GM19099 (cell line): Measurements from ENCODE around the gene GTPBP1.

Experiments
- POLR2A ChIP-seq: IDR thresholded peaks from 3 replicates; pipeline ENCODE4 v1.6.1; 2011; ENCODE audit warnings: low read depth; ENCODE audit not compliant: insufficient read length; ENCODE audit errors: extremely low read depth

GTPBP1 gene

DNA sequence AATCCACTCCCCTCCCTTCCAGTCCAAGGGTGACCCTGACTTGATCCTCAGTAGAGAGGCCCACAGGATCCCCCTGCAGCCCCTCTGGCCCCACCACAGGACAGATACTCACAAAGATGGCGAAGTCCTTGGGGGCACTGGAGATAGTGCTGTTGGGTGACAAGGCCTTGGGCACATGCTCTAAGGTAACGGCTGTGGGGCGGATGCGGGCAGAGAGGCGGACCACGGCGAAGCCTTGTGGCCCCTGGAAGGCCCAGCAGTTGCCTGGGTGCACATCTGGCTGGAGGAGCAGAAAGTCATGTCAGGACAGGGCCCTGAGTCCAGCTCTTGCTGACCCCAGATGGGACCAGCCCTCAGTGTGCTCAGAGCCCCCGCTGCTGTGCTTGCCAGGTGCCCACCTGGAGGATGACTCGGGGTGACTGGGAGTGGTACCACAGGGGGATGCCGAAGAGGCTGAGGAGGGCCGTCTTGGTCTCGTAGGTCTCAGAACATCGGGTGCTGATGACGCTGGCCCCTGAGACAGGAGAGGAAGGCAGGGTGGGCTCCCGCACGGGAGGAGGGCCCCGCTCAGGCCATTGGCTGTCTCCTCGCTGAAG lies 32.8 kb downstream of the GTPBP1 start:
- TF ChIP-seq POLR2A: no peak

DNA sequence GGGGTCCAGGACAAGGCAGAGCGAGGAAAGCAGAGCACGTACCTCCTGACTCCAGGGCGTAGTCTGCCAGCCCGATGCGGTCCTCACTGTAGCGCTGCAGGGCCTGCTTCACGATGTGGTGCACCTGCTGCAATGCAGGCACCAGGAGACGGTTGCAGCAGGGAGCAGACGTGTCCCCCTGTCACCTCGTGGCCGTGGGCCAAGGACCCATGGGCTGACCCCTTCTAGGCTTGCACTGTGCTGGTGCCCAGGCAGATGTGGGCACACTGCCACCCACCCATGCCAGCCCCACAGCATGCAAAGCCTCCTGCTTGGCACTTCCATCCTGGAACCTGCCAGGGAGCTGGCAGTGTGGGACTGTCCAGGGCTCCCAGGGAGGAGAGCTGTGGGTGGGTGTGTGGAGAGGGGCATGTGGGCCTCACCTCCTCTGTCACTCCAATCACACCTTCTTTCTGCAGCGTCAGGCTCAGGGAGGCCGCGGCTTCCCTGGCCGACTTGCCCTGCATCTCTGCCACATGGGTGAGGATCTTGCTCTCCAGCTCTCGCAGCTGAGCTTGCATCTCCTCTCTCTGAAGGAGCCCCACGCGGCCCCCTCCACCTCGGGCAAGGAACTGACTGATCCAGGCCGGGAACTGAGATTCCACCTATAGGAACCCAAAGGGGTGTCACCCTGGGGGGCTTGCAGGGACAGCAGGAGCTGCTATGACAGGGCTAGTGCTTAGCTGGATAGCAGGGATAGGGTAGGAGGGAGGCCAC lies 33.7 kb downstream of the GTPBP1 start:
- TF ChIP-seq POLR2A: no peak

DNA sequence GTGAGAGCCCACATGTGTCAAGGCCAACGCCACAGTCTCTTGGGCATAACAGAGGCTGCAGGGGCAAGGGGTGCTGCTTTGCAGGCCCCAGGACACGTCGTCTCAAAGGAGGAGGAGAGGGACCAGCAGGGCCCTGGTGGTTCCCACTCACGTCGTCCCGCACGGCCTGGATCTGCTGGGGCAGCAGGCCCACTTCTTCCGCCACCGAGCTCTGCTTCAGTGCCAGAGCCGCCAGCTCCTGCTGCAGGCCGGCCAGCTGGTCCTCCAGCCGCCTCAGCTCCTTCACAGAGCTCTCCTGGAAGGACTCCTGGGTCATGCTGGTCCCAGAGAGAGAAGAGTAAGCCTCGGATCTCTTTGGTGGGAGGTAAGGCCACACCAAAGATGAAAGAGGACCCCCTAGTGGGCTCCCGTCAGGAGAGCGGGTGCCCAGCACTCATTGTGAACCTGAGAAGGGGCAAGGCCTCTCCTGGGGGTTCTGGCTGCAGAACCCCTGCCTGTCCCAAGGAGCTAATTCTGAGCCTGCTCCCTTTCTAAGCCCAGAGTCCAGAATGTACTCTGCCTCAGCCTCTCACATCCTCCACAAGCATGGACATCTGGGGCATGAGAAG lies 34.5 kb downstream of the GTPBP1 start:
- TF ChIP-seq POLR2A: no peak

DNA sequence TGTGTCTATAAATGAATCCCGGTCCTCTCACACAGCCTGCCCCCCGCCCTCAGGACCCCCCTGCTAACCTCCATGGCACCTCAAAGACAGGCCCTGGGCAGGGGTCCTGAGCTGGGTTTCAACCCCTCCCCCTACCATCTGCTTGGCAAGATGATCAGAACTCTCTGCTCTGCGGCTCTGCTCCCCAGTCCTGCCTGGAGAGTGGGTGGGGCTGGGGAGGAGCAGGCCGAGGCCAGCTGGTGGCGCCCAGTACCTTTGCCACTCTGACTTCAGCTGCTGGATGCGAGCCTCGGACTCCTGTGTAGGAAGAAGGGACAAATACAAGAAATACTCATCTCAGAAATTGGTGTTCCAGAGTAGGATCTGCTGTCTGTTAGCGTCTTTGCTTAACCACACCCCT lies 35.0 kb downstream of the GTPBP1 start:
- TF ChIP-seq POLR2A: no peak

DNA sequence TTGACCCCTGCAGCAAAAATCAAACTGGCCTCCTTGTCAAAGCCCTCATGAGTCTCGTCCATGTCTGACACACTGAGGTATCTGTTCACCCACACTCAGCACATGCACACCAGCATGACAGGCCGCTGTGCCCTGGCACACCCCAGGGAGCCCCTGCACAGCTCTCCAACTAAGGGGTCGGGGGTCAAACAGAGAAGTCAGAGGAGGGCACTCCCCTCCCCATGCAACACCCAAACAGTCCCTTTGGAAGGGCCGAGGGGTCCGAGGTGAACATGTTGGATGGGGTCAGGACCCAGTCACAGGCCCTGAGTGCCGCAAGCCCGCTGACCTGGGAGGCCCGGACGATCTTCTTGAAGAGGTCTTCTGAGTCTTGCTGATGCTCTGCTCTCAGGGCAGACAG lies 35.4 kb downstream of the GTPBP1 start:
- TF ChIP-seq POLR2A: no peak

DNA sequence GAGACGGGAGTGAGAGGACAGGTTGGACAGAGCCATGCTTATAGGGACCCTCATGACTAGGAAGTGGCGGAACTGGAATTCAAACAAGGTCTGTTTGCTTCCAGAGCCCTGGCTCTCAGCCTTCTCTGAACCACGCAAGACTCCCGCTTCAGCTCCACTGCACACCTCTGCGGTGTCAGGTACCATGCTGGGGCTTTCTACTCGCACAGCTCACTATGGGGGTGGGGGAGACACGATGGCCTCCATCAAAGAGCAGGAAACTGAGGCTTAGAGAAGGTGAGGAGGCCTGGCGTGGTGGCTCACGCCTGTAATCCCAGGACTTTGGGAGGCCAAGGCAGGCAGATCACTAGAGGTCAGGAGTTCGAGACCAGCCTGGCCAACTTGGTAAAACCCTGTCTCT lies 35.8 kb downstream of the GTPBP1 start:
- no peak for TF ChIP-seq POLR2A

DNA sequence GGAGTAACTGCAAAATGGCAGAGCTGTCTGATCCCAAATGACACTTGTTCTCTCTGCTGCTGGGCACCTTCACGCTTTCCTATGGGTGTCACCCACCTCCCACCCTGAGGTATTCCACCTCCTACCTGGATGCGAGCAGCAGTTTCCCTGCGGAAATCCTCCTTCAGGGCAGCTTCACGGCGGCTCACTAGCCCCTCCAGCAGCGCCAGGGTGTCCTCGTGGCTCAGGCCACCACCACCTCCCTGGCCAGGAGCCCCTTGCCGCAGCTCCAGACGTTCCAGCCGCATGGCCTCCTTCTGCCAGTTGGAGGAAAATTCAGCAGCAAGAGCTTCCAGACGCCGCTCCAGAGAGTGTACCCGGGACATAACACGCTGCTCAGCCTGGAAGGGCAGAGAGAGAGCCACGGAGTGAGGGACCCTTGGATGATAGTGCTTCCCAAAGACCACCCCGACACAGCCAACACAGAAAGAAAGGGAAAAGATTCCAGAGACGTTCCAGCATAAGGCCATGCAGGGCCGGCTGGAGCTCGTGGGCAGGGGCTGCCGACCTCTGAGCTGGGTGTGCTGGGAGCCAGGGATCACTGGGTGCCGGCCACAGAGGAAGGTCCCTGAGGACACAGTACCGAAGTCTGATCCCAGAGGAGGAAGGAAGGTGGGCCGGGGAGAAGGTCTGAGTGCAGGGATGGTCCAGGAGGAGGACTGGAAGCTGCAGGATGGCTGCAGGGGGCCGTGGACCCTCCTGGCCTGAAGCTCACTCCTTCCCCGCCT lies 36.6 kb downstream of the GTPBP1 start:
- peak; percentile 19 for TF ChIP-seq POLR2A

DNA sequence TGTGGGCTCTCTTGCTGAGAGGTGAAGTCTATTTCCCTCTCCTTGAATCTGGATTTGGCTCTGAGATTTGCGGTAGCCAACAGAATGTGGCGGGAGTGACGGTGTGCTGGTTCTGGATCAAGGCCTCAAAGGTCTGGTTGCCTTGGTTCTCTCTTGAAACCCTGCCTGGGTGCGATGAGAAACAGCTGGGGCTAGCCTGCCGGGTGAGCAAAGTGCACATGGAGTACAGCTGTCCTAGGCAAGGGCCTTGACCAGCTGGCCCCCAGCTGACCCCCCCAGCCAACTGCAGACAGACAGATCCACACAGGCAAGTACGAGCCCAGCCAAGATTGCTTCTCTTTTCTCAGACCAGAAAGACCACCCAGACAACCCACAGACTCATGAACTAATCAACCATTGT lies 39.2 kb downstream of the GTPBP1 start:
- TF ChIP-seq POLR2A: no peak

DNA sequence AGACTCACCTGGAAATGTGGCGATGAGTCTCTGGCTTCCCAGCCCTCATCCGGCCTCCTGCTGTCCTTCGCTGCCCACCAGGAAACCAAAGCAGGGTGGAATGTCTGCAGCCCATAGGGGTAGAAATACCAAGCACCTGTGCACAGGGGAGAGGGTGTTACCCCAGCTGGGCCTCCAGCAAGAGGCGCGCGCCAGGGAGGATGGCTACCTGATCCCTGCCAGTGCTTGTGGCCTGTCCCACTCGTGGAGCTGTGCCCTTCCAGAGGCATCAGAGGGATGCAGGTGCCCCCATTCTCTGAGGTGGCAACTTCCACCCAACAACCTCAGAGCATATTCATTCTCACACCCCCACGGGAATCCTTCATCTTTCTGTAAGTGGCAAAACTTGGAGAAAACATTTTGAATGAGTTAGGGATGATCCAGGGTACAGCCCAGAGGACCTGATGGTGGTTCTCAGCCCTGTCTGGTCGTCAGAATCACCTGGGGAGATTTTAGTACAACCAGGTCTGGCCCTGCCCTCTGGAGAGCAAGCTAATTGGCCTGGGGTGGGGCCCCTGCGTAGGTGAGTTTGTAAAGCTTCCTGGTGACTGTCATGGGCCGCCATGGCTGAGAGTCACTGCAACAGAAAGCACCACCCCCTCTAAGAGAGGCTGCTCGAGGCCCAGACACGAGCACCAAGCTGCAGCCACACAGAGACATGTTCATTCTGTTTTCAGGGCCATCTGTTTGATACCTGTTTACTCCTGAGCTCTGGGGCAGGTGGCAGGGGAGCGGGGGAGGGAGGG lies 40.1 kb downstream of the GTPBP1 start:
- TF ChIP-seq POLR2A: no peak

DNA sequence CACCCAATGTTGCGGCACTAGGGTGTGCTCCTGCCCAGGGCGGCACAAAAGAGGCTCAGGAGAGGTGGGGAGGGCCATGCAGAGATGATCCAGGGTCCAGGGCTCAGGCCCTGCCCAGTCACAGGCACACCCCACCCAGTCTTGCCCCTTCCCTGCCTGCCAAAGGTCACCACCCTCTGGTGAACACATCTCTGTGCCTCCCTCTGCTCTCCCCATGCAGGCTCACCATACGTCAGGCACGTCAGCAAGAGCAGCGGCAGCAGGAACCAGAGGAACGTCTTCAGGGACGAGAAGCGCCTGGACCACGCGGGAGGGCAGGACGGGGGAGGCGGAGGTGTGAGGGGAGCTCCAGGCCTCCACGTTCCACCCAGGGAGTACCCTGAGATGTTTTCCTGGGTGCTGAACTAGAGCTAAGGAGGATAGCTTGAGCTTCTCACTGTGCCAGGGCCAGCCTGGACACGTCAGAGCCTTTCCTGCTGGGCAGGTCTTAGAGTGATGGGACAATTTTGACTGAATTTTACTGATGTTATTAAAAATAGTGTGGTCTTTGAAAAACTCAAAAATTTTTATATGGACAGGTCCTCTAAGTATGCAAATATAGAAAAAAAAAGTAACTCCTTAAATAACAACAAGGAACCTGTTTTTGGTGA lies 42.9 kb downstream of the GTPBP1 start:
- TF ChIP-seq POLR2A: no peak

DNA sequence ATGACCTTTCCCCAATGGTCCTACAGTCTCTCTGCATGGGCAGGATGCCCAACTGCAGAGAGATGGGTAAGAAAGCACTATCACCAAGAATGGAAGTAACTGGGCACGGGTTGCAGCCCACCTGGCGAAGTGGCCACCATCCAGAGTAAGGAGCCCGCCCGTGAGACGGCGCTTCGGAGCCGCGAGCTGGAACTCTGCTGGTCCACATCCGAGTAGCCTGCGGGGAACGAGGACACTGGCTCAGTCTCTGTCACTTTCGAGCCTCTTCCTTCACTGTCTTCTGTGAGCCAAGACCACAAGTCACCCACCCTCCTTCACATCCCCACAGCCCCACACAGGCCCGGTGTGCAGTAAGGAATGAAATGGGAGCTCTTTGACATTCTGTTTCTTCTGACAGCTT lies 44.4 kb downstream of the GTPBP1 start:
- no peak for TF ChIP-seq POLR2A

DNA sequence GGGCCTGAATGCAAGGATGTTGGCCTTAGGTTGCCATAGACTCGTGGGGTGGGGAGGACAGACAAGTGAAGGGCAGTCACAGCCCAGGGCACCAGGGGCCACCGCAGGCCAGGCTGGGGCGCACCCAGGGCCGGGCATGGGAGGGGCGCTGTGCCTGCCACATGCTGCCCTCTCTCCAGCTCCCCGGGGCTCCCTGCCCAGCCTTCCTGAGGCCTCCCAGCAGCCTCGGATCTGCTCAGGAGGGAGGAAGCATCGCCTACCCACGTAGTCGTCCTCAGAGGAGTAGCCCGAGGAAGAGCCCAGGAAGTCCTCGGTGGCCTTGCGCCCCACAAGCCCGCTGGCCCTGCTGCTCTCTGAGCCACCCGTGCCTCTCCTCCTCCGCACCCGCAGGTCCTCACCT lies 44.9 kb downstream of the GTPBP1 start:
- TF ChIP-seq POLR2A: no peak

DNA sequence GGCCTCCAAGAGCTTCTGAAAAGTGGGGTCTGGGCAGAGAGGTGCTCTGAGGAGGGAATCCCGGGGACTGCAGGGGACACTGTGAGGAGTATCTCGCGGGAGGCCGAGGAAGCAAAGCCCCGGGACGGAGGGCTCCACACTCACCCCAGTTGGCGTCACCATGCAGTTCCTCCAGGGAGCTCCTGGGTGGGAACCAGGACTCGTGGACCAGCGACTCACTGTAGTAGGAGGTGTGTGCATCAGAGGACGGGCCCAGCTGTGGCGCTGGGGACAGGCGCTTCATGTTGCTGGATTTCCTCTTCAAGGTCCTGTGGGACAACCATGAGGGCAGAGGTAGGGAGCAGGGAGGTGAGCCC lies 45.3 kb downstream of the GTPBP1 start:
- TF ChIP-seq POLR2A: no peak
